Parathyroid adenoma (tissue), 2 donors: ENCODE measurements around the gene SLC35F5.
"Not testable (repeated sequence)": the region's sequence is repeated elsewhere in the genome, so short reads cannot be mapped to it uniquely, and the experiment has no call there.

ENCODE experiments used
- H2AFZ ChIP-seq: fragments of 300-600 bp; sonication (generic); one replicate; pipeline ENCODE4 v1.7.0; 2017; ENCODE audit warnings: antibody characterized with exemption, mild to moderate bottlenecking
- H3K27ac ChIP-seq: fragments of 300-600 bp; sonication (generic); one replicate; pipeline ENCODE4 v1.7.0; 2017
- H3K27me3 ChIP-seq: fragments of 300-600 bp; sonication (generic); one replicate; pipeline ENCODE4 v1.7.0; 2017; ENCODE audit warnings: low read length; ENCODE audit not compliant: control insufficient read depth, insufficient read depth
- H3K36me3 ChIP-seq: fragments of 300-600 bp; sonication (generic); one replicate; pipeline ENCODE4 v1.7.0; 2017; ENCODE audit warnings: low read length; ENCODE audit not compliant: control insufficient read depth, insufficient read depth
- H3K4me1 ChIP-seq: fragments of 300-600 bp; sonication (generic); one replicate; pipeline ENCODE4 v1.7.0; 2017; ENCODE audit warnings: control low read depth
- H3K4me2 ChIP-seq: fragments of 300-600 bp; sonication (generic); one replicate; pipeline ENCODE4 v1.7.0; 2017; ENCODE audit warnings: low read length
- H3K4me3 ChIP-seq: fragments of 300-600 bp; sonication (generic); one replicate; pipeline ENCODE4 v1.7.0; 2017; ENCODE audit warnings: low read depth, low read length
- H3K79me2 ChIP-seq: fragments of 300-600 bp; sonication (generic); one replicate; pipeline ENCODE4 v1.7.0; 2017; ENCODE audit warnings: control low read depth
- H3K9ac ChIP-seq: fragments of 300-600 bp; sonication (generic); one replicate; pipeline ENCODE4 v1.7.0; 2017; ENCODE audit warnings: mild to moderate bottlenecking
- H3K9me3 ChIP-seq: fragments of 300-600 bp; sonication (generic); one replicate; pipeline ENCODE4 v1.7.0; 2017; ENCODE audit warnings: low read length; ENCODE audit not compliant: control insufficient read depth
- donor health status: primary hyperparathyroidism.

SLC35F5 gene

GRCh38 chr2:113664761-113665533 lies 91.5 kb downstream of the SLC35F5 start:
- not testable (repeated sequence) for H3K79me2 ChIP-seq, H3K9me3 ChIP-seq, H3K4me3 ChIP-seq, H2AFZ ChIP-seq, H3K27me3 ChIP-seq, H3K4me1 ChIP-seq, H3K9ac ChIP-seq, H3K36me3 ChIP-seq, H3K27ac ChIP-seq, H3K4me2 ChIP-seq

GRCh38 chr2:113663285-113664060 lies 93.0 kb downstream of the SLC35F5 start:
- H3K79me2 ChIP-seq, H3K4me2 ChIP-seq, H3K27me3 ChIP-seq, H3K27ac ChIP-seq, H3K4me1 ChIP-seq, H3K4me3 ChIP-seq, H3K36me3 ChIP-seq, H3K9ac ChIP-seq, H2AFZ ChIP-seq, H3K9me3 ChIP-seq: not testable (repeated sequence)
